GM12878 (cell line): ENCODE results near the gene TBC1D30. TPM values are rescaled to one million over a fixed set of nuclear protein-coding genes. Genes with fewer than 3 reads are reported as not detected.

ENCODE experiments used
- ATAC-seq: fragments of 200-7000 bp; cut with Tn5 transposase; 3 replicates; pipeline ENCODE4 v1.9.1; 2020; ENCODE audit warnings: mild to moderate bottlenecking, moderate library complexity
- BruUV-seq: library from RNA; stranded (reverse); fragments of 400-500 nt; replicated peaks from 2 replicates; lab custom pipeline; 2021; lab: Mats Ljungman, UMichigan
- CTCF ChIA-PET: fragments of 300-600 bp; sonication (Branson Sonifier 250); formaldehyde crosslinking; extraction: SDS; loops from one replicate; lab custom pipeline; 2021; ENCODE audit warnings: inconsistent platforms; lab: Yijun Ruan, JAX
- POLR2A ChIA-PET: fragments of 350-600 bp; formaldehyde crosslinking; extraction: SDS; loops from one replicate; lab custom pipeline; 2021; ENCODE audit warnings: inconsistent platforms; lab: Charles Lee
- RAD21 ChIA-PET: fragments of 300-600 bp; sonication (Branson Sonifier 250); formaldehyde crosslinking; loops from one replicate; lab custom pipeline; 2023; ENCODE audit warnings: antibody characterized with exemption; ENCODE audit not compliant: unreplicated experiment; lab: Charles Lee
- SMC1A ChIA-PET: fragments of 300-600 bp; sonication (Branson Sonifier 250); formaldehyde crosslinking; loops from one replicate; lab custom pipeline; 2023; ENCODE audit not compliant: unreplicated experiment, uncharacterized antibody; lab: Charles Lee
- DNase-seq: peaks from one replicate; pipeline ENCODE4 v3.0.0-alpha.2; 2011; ENCODE audit warnings: low read depth, low spot score
- FAIRE-seq: peaks from 3 replicates; lab custom pipeline; 2011; peaks lifted over from hg19 to GRCh38; lab: Jason Lieb, UNC
- H2AFZ ChIP-seq: 2 replicates; pipeline ENCODE4 v1.6.0; 2011; ENCODE audit warnings: low read depth, low read length, control low read depth; ENCODE audit not compliant: control insufficient read depth
- H3K27ac ChIP-seq: 2 replicates; pipeline ENCODE4 v1.5.1; 2011; ENCODE audit warnings: control low read depth; ENCODE audit not compliant: control insufficient read depth, insufficient read depth
- H3K27me3 ChIP-seq, 2 experiments: replicated peaks in 1 of 2; 2 replicates each; pipeline versions ENCODE4 v1.6.0 to v1.6.1; 2011; ENCODE audit warnings: low read length in 1 of 2; ENCODE audit not compliant: control insufficient read depth in 2 of 2, insufficient read depth in 2 of 2
- H3K36me3 ChIP-seq, 2 experiments: 2 replicates each; pipeline ENCODE4 v1.5.1; 2011; ENCODE audit warnings: low read length in 1 of 2; ENCODE audit not compliant: control insufficient read depth in 2 of 2, insufficient read depth in 2 of 2
- H3K4me1 ChIP-seq: 2 replicates; pipeline ENCODE4 v1.6.1; 2011; ENCODE audit warnings: mild to moderate bottlenecking, low read length, moderate library complexity, mixed read lengths; ENCODE audit not compliant: control insufficient read depth, insufficient read depth
- H3K4me2 ChIP-seq: 2 replicates; pipeline ENCODE4 v1.6.0; 2011; ENCODE audit warnings: control low read depth; ENCODE audit not compliant: control insufficient read depth, insufficient read depth
- H3K4me3 ChIP-seq: fragments of 200-600 bp; sonication (generic); 2 replicates; pipeline ENCODE4 v1.5.1; 2016
- H3K79me2 ChIP-seq: 2 replicates; pipeline ENCODE4 v1.6.0; 2011; ENCODE audit warnings: low read length; ENCODE audit not compliant: control insufficient read depth, insufficient read depth
- H3K9ac ChIP-seq: 2 replicates; pipeline ENCODE4 v1.8.0; 2011; ENCODE audit warnings: low read length, control low read depth, mixed read lengths; ENCODE audit not compliant: control insufficient read depth, insufficient read depth
- H3K9me3 ChIP-seq: replicated peaks from 3 replicates; pipeline ENCODE4 v1.5.1; 2011; ENCODE audit warnings: mild to moderate bottlenecking, low read length; ENCODE audit not compliant: control insufficient read depth, insufficient read depth
- H4K20me1 ChIP-seq: 2 replicates; pipeline ENCODE4 v1.6.0; 2011; ENCODE audit not compliant: control insufficient read depth, insufficient read depth
- GABPA ChIP-seq: IDR thresholded peaks from 2 replicates; pipeline ENCODE4 v1.6.1; 2014; ENCODE audit warnings: antibody characterized with exemption, low read depth, mild to moderate bottlenecking, inconsistent platforms
- KLF5 ChIP-seq: fragments of 450-650 bp; IDR thresholded peaks from 2 replicates; pipeline ENCODE4 v1.6.1; 2014; ENCODE audit warnings: mild to moderate bottlenecking; ENCODE audit not compliant: partially characterized antibody
- NFXL1 ChIP-seq: fragments of 450-650 bp; IDR thresholded peaks from 2 replicates; pipeline ENCODE4 v1.6.1; 2017; ENCODE audit warnings: antibody characterized with exemption, mild to moderate bottlenecking, borderline replicate concordance
- NFYB ChIP-seq: IDR thresholded peaks from 2 replicates; pipeline ENCODE4 v1.6.1; 2011; ENCODE audit warnings: low read depth, mild to moderate bottlenecking, low read length, improper control_type of control experiment, moderate library complexity; ENCODE audit not compliant: insufficient read depth
- POLR2AphosphoS2 ChIP-seq: IDR thresholded peaks from 2 replicates; pipeline ENCODE4 v1.6.1; 2011; ENCODE audit warnings: low read depth, mild to moderate bottlenecking, low read length, improper control_type of control experiment, moderate library complexity
- POU2F2 ChIP-seq: IDR thresholded peaks from 3 replicates; pipeline ENCODE4 v1.6.1; 2011; ENCODE audit warnings: low read depth, mild to moderate bottlenecking, low read length, borderline replicate concordance
- RBBP5 ChIP-seq: fragments of 200-600 bp; sonication (generic); conservative IDR thresholded peaks from 2 replicates; pipeline ENCODE4 v1.6.1; 2016
- REST ChIP-seq: IDR thresholded peaks from 2 replicates; pipeline ENCODE4 v1.6.1; 2012; ENCODE audit warnings: mild to moderate bottlenecking, low read depth, low read length
- RUNX3 ChIP-seq: IDR thresholded peaks from 2 replicates; pipeline ENCODE4 v1.6.1; 2012; ENCODE audit warnings: low read length, inconsistent platforms
- SREBF1 ChIP-seq: IDR thresholded peaks from 2 replicates; pipeline ENCODE4 v1.6.1; 2012; ENCODE audit warnings: mild to moderate bottlenecking, low read length
- TCF3 ChIP-seq: IDR thresholded peaks from 2 replicates; pipeline ENCODE4 v1.6.1; 2012; ENCODE audit warnings: low read depth, mild to moderate bottlenecking, low read length, borderline replicate concordance; ENCODE audit not compliant: insufficient read depth
- ZNF217 ChIP-seq: fragments of 450-650 bp; IDR thresholded peaks from 2 replicates; pipeline ENCODE4 v1.6.1; 2017; ENCODE audit warnings: antibody characterized with exemption, mild to moderate bottlenecking
- ZZZ3 ChIP-seq: IDR thresholded peaks from 2 replicates; pipeline ENCODE4 v1.6.1; 2011; ENCODE audit warnings: low read depth; ENCODE audit not compliant: control insufficient read depth, insufficient read length
- WGBS: methylation state at CpG from one replicate; pipeline ENCODE4 v1.1.6; 2016; ENCODE audit warnings: low lambda C conversion rate; ENCODE audit not compliant: insufficient replicate concordance, insufficient coverage; ENCODE audit errors: missing lambda C conversion rate; 5-methylcytosine and 5-hydroxymethylcytosine counted together
- in situ Hi-C: fragments of 300-500 bp; cut with MboI; formaldehyde crosslinking; loops from 9 replicates; pipeline ENCODE4 v1.14.3; 2018; ENCODE audit warnings: mixed read lengths
- intact Hi-C: fragments of 100-400 bp; cut with micrococcal nuclease; formaldehyde crosslinking; loops from one replicate; pipeline ENCODE4 v1.14.2; 2022; ENCODE audit not compliant: unreplicated experiment
- polyA plus RNA-seq, 11 experiments: library from polyadenylated mRNA; depleted of rRNA in 4 of 11; unstranded in 6 of 11; stranded (reverse) in 5 of 11; fragments of >200 nt; fragmentation: Nextera tagmentation in 4 of 11; fragmentation: Illumina TruSeq in 1 of 11; extraction: Ambion mirVana in 4 of 11; extraction: Trizol in 1 of 11; gene quantifications; 1 replicate in 1 of 11; 2 replicates in 10 of 11; pipeline versions ENCODE4 v1.2.1 to v1.2.3, GENCODE V29; 2011 to 2016; ENCODE audit warnings: inconsistent platforms in 2 of 11, missing spikeins in 2 of 11, low read depth in 1 of 11
- total RNA-seq, 4 experiments: library from RNA; depleted of rRNA in 3 of 4; stranded (reverse); fragments of >200 nt in 3 of 4; fragmentation: Illumina TruSeq in 1 of 4; extraction: Trizol in 1 of 4; gene quantifications; 2 replicates each; pipeline versions ENCODE4 v1.2.1 to v1.2.3, GENCODE V29; 2013 to 2021
- TF ChIP-seq, protein P1 (sequence below): IDR thresholded peaks from 2 replicates; pipeline ENCODE4 v1.6.1; 2011; ENCODE audit warnings: borderline replicate concordance, low read depth, mild to moderate bottlenecking, moderate library complexity, low read length; ENCODE audit not compliant: insufficient read depth, poor library complexity, severe bottlenecking
- TF ChIP-seq, protein P2 (sequence below): IDR thresholded peaks from 2 replicates; pipeline ENCODE4 v1.6.1; 2011; ENCODE audit warnings: low read depth, low read length, improper control_type of control experiment, borderline replicate concordance

The TBC1D30 gene
- total and polyA plus RNA-seq, 10 of the 15 experiments (the other 5 are each of a cell fraction or from before 2014, with no cell fraction given), result 1.2 to 23.3 (median 11.1) TPM

GRCh38 chr12:64909124-64909523 lies 84.7 kb downstream of the TBC1D30 start:
- ChIA-PET RAD21 (no interaction called here), POLR2A (no interaction called here), CTCF (interaction anchor here (0.9 to 1.2 kb wide), 3 partner anchors 14 to 19 kb away, joined by 3 to 5 read pairs (median 4); no protein-coding TSS in a partner anchor), SMC1A (interaction anchor here (0.9 kb wide), 1 partner anchor 11 kb away, joined by 3 read pairs; no protein-coding TSS in a partner anchor)
- Histone ChIP-seq H3K4me1 (no peaks in the 10 kb centered on the region), H3K36me3 (no peaks in the 10 kb centered on the region; a peak in 1 of 4 replicates), H3K27ac (no peak overlapping the region), H3K9ac (no peak overlapping the region), H3K4me2 (no peak overlapping the region), H3K9me3 (no peaks in the 10 kb centered on the region), H2AFZ (no peak overlapping the region), H3K79me2 (no peaks in the 10 kb centered on the region), H3K27me3 (no peaks in the 10 kb centered on the region), H4K20me1 (no peaks in the 10 kb centered on the region), H3K4me3 (no peak overlapping the region)
- no TSS peak for BruUV-seq
- no peak for TF ChIP-seq TCF3
- no peak for TF ChIP-seq NFYB
- TF ChIP-seq NFXL1, result no peak
- no peak for TF ChIP-seq ZNF217
- no peak for TF ChIP-seq GABPA
- TF ChIP-seq KLF5, result no peak
- no peak for TF ChIP-seq REST
- no peak for TF ChIP-seq RBBP5
- no peak for TF ChIP-seq POLR2AphosphoS2
- TF ChIP-seq, protein P1, sequence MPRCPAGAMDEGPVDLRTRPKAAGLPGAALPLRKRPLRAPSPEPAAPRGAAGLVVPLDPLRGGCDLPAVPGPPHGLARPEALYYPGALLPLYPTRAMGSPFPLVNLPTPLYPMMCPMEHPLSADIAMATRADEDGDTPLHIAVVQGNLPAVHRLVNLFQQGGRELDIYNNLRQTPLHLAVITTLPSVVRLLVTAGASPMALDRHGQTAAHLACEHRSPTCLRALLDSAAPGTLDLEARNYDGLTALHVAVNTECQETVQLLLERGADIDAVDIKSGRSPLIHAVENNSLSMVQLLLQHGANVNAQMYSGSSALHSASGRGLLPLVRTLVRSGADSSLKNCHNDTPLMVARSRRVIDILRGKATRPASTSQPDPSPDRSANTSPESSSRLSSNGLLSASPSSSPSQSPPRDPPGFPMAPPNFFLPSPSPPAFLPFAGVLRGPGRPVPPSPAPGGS, result no peak
- TF ChIP-seq, protein P2, sequence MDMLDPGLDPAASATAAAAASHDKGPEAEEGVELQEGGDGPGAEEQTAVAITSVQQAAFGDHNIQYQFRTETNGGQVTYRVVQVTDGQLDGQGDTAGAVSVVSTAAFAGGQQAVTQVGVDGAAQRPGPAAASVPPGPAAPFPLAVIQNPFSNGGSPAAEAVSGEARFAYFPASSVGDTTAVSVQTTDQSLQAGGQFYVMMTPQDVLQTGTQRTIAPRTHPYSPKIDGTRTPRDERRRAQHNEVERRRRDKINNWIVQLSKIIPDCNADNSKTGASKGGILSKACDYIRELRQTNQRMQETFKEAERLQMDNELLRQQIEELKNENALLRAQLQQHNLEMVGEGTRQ, result no peak
- TF ChIP-seq SREBF1, result no peak
- TF ChIP-seq ZZZ3, result no peak
- no peak for TF ChIP-seq RUNX3
- TF ChIP-seq POU2F2, result no peak
- intact Hi-C loops (no loop called here), in situ Hi-C loops (no loop called here)
- FAIRE-seq (no peak), DNase-seq (no peak), ATAC-seq (no peak)
- 60% methylated on average over 6 of the region's 6 CpGs for WGBS
